Astrocyte (in vitro differentiated cells and primary cell): ENCODE data around the gene GSKIP. TPM values are rescaled to one million over a fixed set of nuclear protein-coding genes. Genes with fewer than 3 reads are reported as not detected.
A peak's percentile ranks its signal among the peaks of the same experiment; 100 is the strongest.

ENCODE experiments used
- DNase-seq: peaks from one replicate; pipeline ENCODE4 v3.0.0-alpha.2; 2010; ENCODE audit warnings: low read depth
- FAIRE-seq: peaks from 2 replicates; lab custom pipeline; 2011; peaks lifted over from hg19 to GRCh38; lab: Jason Lieb, UNC
- H2AFZ ChIP-seq: 2 replicates; pipeline ENCODE4 v1.6.0; 2012; ENCODE audit warnings: low read depth, low read length, inconsistent platforms
- H3K27ac ChIP-seq: 2 replicates; pipeline ENCODE4 v1.5.1; 2011; ENCODE audit warnings: low read depth, low read length, inconsistent platforms
- H3K27me3 ChIP-seq: 2 replicates; pipeline ENCODE4 v1.6.0; 2011; ENCODE audit warnings: low read length, inconsistent platforms; ENCODE audit not compliant: insufficient read depth
- H3K36me3 ChIP-seq: 2 replicates; pipeline ENCODE4 v1.5.1; 2011; ENCODE audit warnings: low read length, inconsistent platforms; ENCODE audit not compliant: insufficient read depth
- H3K4me1 ChIP-seq: 2 replicates; pipeline ENCODE4 v1.5.1; 2011; ENCODE audit warnings: low read length, inconsistent platforms; ENCODE audit not compliant: insufficient read depth
- H3K4me2 ChIP-seq: 2 replicates; pipeline ENCODE4 v1.6.0; 2012; ENCODE audit warnings: low read length, inconsistent platforms
- H3K4me3 ChIP-seq: 2 replicates; pipeline ENCODE4 v1.5.1; 2011; ENCODE audit warnings: low read depth, mild to moderate bottlenecking, low read length, inconsistent platforms; ENCODE audit not compliant: insufficient read depth
- H3K79me2 ChIP-seq: 2 replicates; pipeline ENCODE4 v1.6.0; 2012; ENCODE audit warnings: mild to moderate bottlenecking, low read length, inconsistent platforms; ENCODE audit not compliant: insufficient read depth
- H3K9ac ChIP-seq: 2 replicates; pipeline ENCODE4 v1.6.0; 2012; ENCODE audit warnings: mild to moderate bottlenecking, low read length, inconsistent platforms
- H3K9me3 ChIP-seq: 2 replicates; pipeline ENCODE4 v1.5.1; 2012; ENCODE audit warnings: low read depth, mild to moderate bottlenecking, low read length, inconsistent platforms; ENCODE audit not compliant: insufficient read depth
- H4K20me1 ChIP-seq: 2 replicates; pipeline ENCODE4 v1.6.0; 2012; ENCODE audit warnings: low read length, inconsistent platforms; ENCODE audit not compliant: insufficient read depth
- H3K27ac Mint-ChIP-seq: one replicate; pipeline ENCODE4 v1.8.0; 2021; ENCODE audit warnings: mild to moderate bottlenecking, mixed read lengths; ENCODE audit not compliant: unreplicated experiment
- H3K27me3 Mint-ChIP-seq: one replicate; pipeline ENCODE4 v1.8.0; 2021; ENCODE audit warnings: low read depth, mixed read lengths; ENCODE audit not compliant: unreplicated experiment
- H3K36me3 Mint-ChIP-seq: one replicate; pipeline ENCODE4 v1.8.0; 2021; ENCODE audit warnings: low read depth, mixed read lengths; ENCODE audit not compliant: unreplicated experiment
- H3K4me1 Mint-ChIP-seq: one replicate; pipeline ENCODE4 v1.8.0; 2021; ENCODE audit warnings: low read depth, mixed read lengths; ENCODE audit not compliant: unreplicated experiment
- H3K4me3 Mint-ChIP-seq: one replicate; pipeline ENCODE4 v1.8.0; 2021; ENCODE audit warnings: mild to moderate bottlenecking, moderate library complexity, mixed read lengths; ENCODE audit not compliant: unreplicated experiment
- H3K9me3 Mint-ChIP-seq: one replicate; pipeline ENCODE4 v1.8.0; 2021; ENCODE audit warnings: mild to moderate bottlenecking, mixed read lengths; ENCODE audit not compliant: unreplicated experiment
- CTCF ChIP-seq: IDR thresholded peaks from 2 replicates; pipeline ENCODE4 v1.5.1; 2011; ENCODE audit warnings: low read depth, mild to moderate bottlenecking, inconsistent platforms, low read length, moderate library complexity; ENCODE audit not compliant: insufficient read depth
- EZH2 ChIP-seq: IDR thresholded peaks from 2 replicates; pipeline ENCODE4 v1.6.1; 2012; ENCODE audit warnings: mild to moderate bottlenecking, low read length, inconsistent platforms; ENCODE audit not compliant: insufficient read depth
- total RNA-seq: library from RNA; stranded (reverse); gene quantifications from 2 replicates; pipeline ENCODE4 v1.2.1, GENCODE V29; 2021

Gene GSKIP
- total RNA-seq, 1 donor from 2014 or later, result 22.7 TPM

- Histone ChIP-seq H3K9me3 (no peaks in the 10 kb centered on the region), H3K27me3 (no peaks in the 10 kb centered on the region), H2AFZ (no peak overlapping the region), H3K79me2 (peaks cover 78% of the 10 kb centered on the region), H3K36me3 (no peaks in the 10 kb centered on the region), H3K9ac (no peak overlapping the region), H3K4me2 (no peak overlapping the region), H3K4me1 (peaks cover 8% of the 10 kb centered on the region), H4K20me1 (peaks cover 61% of the 10 kb centered on the region), H3K27ac (no peak overlapping the region), H3K4me3 (no peak overlapping the region)
- no peak for DNase-seq
- peaks cover 6% of the 10 kb centered on the region for H3K4me1 Mint-ChIP-seq
- TF ChIP-seq EZH2, result no peak
- peak; percentile 11 for TF ChIP-seq CTCF
- H3K36me3 Mint-ChIP-seq, result peaks cover 2% of the 10 kb centered on the region
- H3K27me3 Mint-ChIP-seq, result no peaks in the 10 kb centered on the region
- no peak overlapping the region for H3K27ac Mint-ChIP-seq
- no peak for FAIRE-seq
- no peak overlapping the region for H3K4me3 Mint-ChIP-seq
- H3K9me3 Mint-ChIP-seq, result peaks cover 4% of the 10 kb centered on the region
Measured at GRCh38 chr14:96357216-96357615, 6.1 kb upstream of the GSKIP start.

GRCh38 chr14:96359959-96360358 is 3.4 kb upstream of the GSKIP start:
- H3K9me3 ChIP-seq, result no peaks in the 10 kb centered on the region

More at GRCh38 chr14:96359959-96360358, 3.4 kb upstream of the GSKIP start:
- H3K4me1 ChIP-seq, result peaks cover 15% of the 10 kb centered on the region
- H3K9me3 Mint-ChIP-seq, result no peaks in the 10 kb centered on the region
- peaks cover 12% of the 10 kb centered on the region for H3K4me1 Mint-ChIP-seq
- no peak overlapping the region for H3K4me3 ChIP-seq
- no peak overlapping the region for H3K4me2 ChIP-seq
- H3K4me3 Mint-ChIP-seq, result no peak overlapping the region
- peaks cover 59% of the 10 kb centered on the region for H4K20me1 ChIP-seq
- TF ChIP-seq EZH2 (no peak), CTCF (no peak)
- no peaks in the 10 kb centered on the region for H3K36me3 ChIP-seq
- FAIRE-seq (no peak), DNase-seq (no peak)
- no peaks in the 10 kb centered on the region for H3K27me3 Mint-ChIP-seq
- H3K27me3 ChIP-seq, result no peaks in the 10 kb centered on the region
- H3K27ac Mint-ChIP-seq, result no peak overlapping the region
- no peak overlapping the region for H2AFZ ChIP-seq
- H3K9ac ChIP-seq, result no peak overlapping the region
- peaks cover 86% of the 10 kb centered on the region for H3K79me2 ChIP-seq
- H3K27ac ChIP-seq, result no peak overlapping the region
- peaks cover 4% of the 10 kb centered on the region for H3K36me3 Mint-ChIP-seq
